HEK293 (cell line): Measurements from ENCODE around the gene PLSCR3.

ENCODE experiments used
- CTCF ChIA-PET: fragments of 350-600 bp; formaldehyde crosslinking; extraction: SDS; loops from one replicate; lab custom pipeline; 2021; ENCODE audit warnings: antibody characterized with exemption; lab: Yijun Ruan, JAX
- POLR2A ChIA-PET: fragments of 300-600 bp; formaldehyde crosslinking; extraction: SDS; loops from one replicate; lab custom pipeline; 2020; ENCODE audit warnings: antibody characterized with exemption, inconsistent platforms; lab: Yijun Ruan, JAX
- H3K27ac ChIP-seq: fragments of 200-500 bp; sonication (Bioruptor generic); 2 replicates; pipeline ENCODE4 v1.5.1; 2014; ENCODE audit warnings: low read depth, low read length, control low read depth, inconsistent platforms; ENCODE audit errors: extremely low read depth
- H3K36me3 ChIP-seq, 2 experiments: fragments of 200-500 bp in 1 of 2; sonication (Bioruptor generic) in 1 of 2; 1 replicate in 1 of 2; 2 replicates in 1 of 2; pipeline ENCODE4 v1.5.1; 2014 to 2017; ENCODE audit warnings: inconsistent platforms in 2 of 2, low read length in 2 of 2; ENCODE audit not compliant: control insufficient read depth in 2 of 2, insufficient read depth in 1 of 2
- H3K4me1 ChIP-seq: fragments of 200-500 bp; sonication (Bioruptor generic); 2 replicates; pipeline ENCODE4 v1.5.1; 2014; ENCODE audit warnings: mild to moderate bottlenecking, low read length, inconsistent platforms; ENCODE audit not compliant: control insufficient read depth, insufficient read depth
- H3K4me3 ChIP-seq: 2 replicates; pipeline ENCODE4 v1.5.1; 2011; ENCODE audit warnings: low read depth, mild to moderate bottlenecking, control low read depth, low read length, moderate library complexity
- H3K9me3 ChIP-seq: fragments of 200-500 bp; sonication (Bioruptor generic); 2 replicates; pipeline ENCODE4 v1.5.1; 2014; ENCODE audit warnings: low read depth, low read length, inconsistent platforms; ENCODE audit not compliant: control insufficient read depth, insufficient read depth
- AEBP2 ChIP-seq: fragments of 450-650 bp; formaldehyde crosslinking; IDR thresholded peaks from 2 replicates; pipeline ENCODE4 v1.5.1; 2016; ENCODE audit warnings: missing biosample characterization, missing genetic modification characterization, borderline replicate concordance
- HOXA7 ChIP-seq: sonication (generic); formaldehyde crosslinking; IDR thresholded peaks from 2 replicates; pipeline ENCODE4 v1.8.1; 2022; ENCODE audit warnings: missing genetic modification reagents, borderline replicate concordance
- HOXC10 ChIP-seq: sonication (generic); formaldehyde crosslinking; IDR thresholded peaks from 2 replicates; pipeline ENCODE4 v1.8.1; 2023; ENCODE audit warnings: mild to moderate bottlenecking, missing genetic modification reagents
- KLF8 ChIP-seq: fragments of 450-650 bp; formaldehyde crosslinking; IDR thresholded peaks from 2 replicates; pipeline ENCODE4 v1.5.1; 2016; ENCODE audit warnings: missing biosample characterization, missing genetic modification characterization
- KLF9 ChIP-seq: fragments of 450-650 bp; formaldehyde crosslinking; IDR thresholded peaks from 2 replicates; pipeline ENCODE4 v1.5.1; 2016; ENCODE audit warnings: missing biosample characterization, missing genetic modification characterization, low read depth
- PRDM1 ChIP-seq: fragments of 450-650 bp; formaldehyde crosslinking; IDR thresholded peaks from 2 replicates; pipeline ENCODE4; 2016; ENCODE audit warnings: missing biosample characterization, missing genetic modification characterization
- SP3 ChIP-seq: fragments of 450-650 bp; formaldehyde crosslinking; IDR thresholded peaks from 2 replicates; pipeline ENCODE4 v1.5.1; 2016; ENCODE audit warnings: missing biosample characterization, missing genetic modification characterization
- ZBTB17 ChIP-seq: fragments of 450-650 bp; formaldehyde crosslinking; IDR thresholded peaks from 2 replicates; pipeline ENCODE4 v1.5.1; 2016; ENCODE audit warnings: missing biosample characterization, missing genetic modification characterization
- ZFP41 ChIP-seq: fragments of 450-650 bp; formaldehyde crosslinking; IDR thresholded peaks from 2 replicates; pipeline ENCODE4 v1.5.1; 2016; ENCODE audit warnings: missing biosample characterization, missing genetic modification characterization, borderline replicate concordance
- ZNF10 ChIP-seq: fragments of 450-650 bp; formaldehyde crosslinking; IDR thresholded peaks from 2 replicates; pipeline ENCODE4 v1.5.1; 2017; ENCODE audit warnings: missing biosample characterization, missing genetic modification characterization
- ZNF132 ChIP-seq: fragments of 450-650 bp; formaldehyde crosslinking; IDR thresholded peaks from 2 replicates; pipeline ENCODE4 v1.5.1; 2017; ENCODE audit warnings: missing biosample characterization, missing genetic modification characterization, borderline replicate concordance
- ZNF133 ChIP-seq: fragments of 450-650 bp; formaldehyde crosslinking; IDR thresholded peaks from 2 replicates; pipeline ENCODE4 v1.5.1; 2016; ENCODE audit warnings: missing biosample characterization, missing genetic modification characterization
- ZNF146 ChIP-seq: fragments of 450-650 bp; formaldehyde crosslinking; IDR thresholded peaks from 2 replicates; pipeline ENCODE4 v1.5.1; 2016; ENCODE audit warnings: missing biosample characterization, missing genetic modification characterization
- ZNF211 ChIP-seq: fragments of 450-650 bp; formaldehyde crosslinking; IDR thresholded peaks from 2 replicates; pipeline ENCODE4 v1.5.1; 2016; ENCODE audit warnings: low read depth, missing biosample characterization, missing genetic modification characterization
- ZNF223 ChIP-seq: fragments of 450-650 bp; formaldehyde crosslinking; IDR thresholded peaks from 2 replicates; pipeline ENCODE4 v1.5.1; 2016; ENCODE audit warnings: missing biosample characterization, missing genetic modification characterization
- ZNF24 ChIP-seq: fragments of 450-650 bp; formaldehyde crosslinking; IDR thresholded peaks from 2 replicates; pipeline ENCODE4 v1.5.1; 2016; ENCODE audit warnings: missing biosample characterization, missing genetic modification characterization
- ZNF366 ChIP-seq: fragments of 450-650 bp; formaldehyde crosslinking; conservative IDR thresholded peaks from 2 replicates; pipeline ENCODE4 v1.5.1; 2016; ENCODE audit warnings: missing biosample characterization, missing genetic modification characterization
- ZNF398 ChIP-seq: fragments of 450-650 bp; formaldehyde crosslinking; IDR thresholded peaks from 2 replicates; pipeline ENCODE4 v1.5.1; 2017; ENCODE audit warnings: missing biosample characterization, missing genetic modification characterization
- ZNF426 ChIP-seq: fragments of 450-650 bp; formaldehyde crosslinking; IDR thresholded peaks from 2 replicates; pipeline ENCODE4 v1.5.1; 2017; ENCODE audit warnings: missing biosample characterization, missing genetic modification characterization, mild to moderate bottlenecking, inconsistent platforms, moderate library complexity
- ZNF513 ChIP-seq: fragments of 450-650 bp; IDR thresholded peaks from 2 replicates; pipeline ENCODE4 v1.5.1; 2018; ENCODE audit warnings: missing biosample characterization, missing genetic modification characterization
- ZNF529 ChIP-seq: fragments of 450-650 bp; formaldehyde crosslinking; IDR thresholded peaks from 2 replicates; pipeline ENCODE4 v1.5.1; 2017; ENCODE audit warnings: missing genetic modification characterization, missing biosample characterization; ENCODE audit not compliant: insufficient replicate concordance
- ZNF544 ChIP-seq: fragments of 450-650 bp; formaldehyde crosslinking; IDR thresholded peaks from 2 replicates; pipeline ENCODE4 v1.5.0; 2017; ENCODE audit warnings: missing biosample characterization, missing genetic modification characterization
- ZNF560 ChIP-seq: fragments of 450-650 bp; formaldehyde crosslinking; IDR thresholded peaks from 2 replicates; pipeline ENCODE4 v1.5.1; 2017; ENCODE audit warnings: missing biosample characterization, missing genetic modification characterization, borderline replicate concordance
- ZNF626 ChIP-seq: fragments of 450-650 bp; sonication (Bioruptor Pico); formaldehyde crosslinking; IDR thresholded peaks from 2 replicates; pipeline ENCODE4 v1.5.1; 2018; ENCODE audit warnings: missing biosample characterization, missing genetic modification characterization, inconsistent platforms
- ZNF660 ChIP-seq: fragments of 450-650 bp; IDR thresholded peaks from 2 replicates; pipeline ENCODE4 v1.5.1; 2018; ENCODE audit warnings: missing biosample characterization, mild to moderate bottlenecking, missing genetic modification characterization
- ZNF670 ChIP-seq: fragments of 450-650 bp; formaldehyde crosslinking; IDR thresholded peaks from 2 replicates; pipeline ENCODE4 v1.5.1; 2016; ENCODE audit warnings: missing biosample characterization, missing genetic modification characterization, low read depth
- ZNF791 ChIP-seq: fragments of 450-650 bp; formaldehyde crosslinking; IDR thresholded peaks from 2 replicates; pipeline ENCODE4 v1.5.1; 2016; ENCODE audit warnings: missing biosample characterization, missing genetic modification characterization
- ZXDB ChIP-seq: fragments of 450-650 bp; formaldehyde crosslinking; IDR thresholded peaks from 2 replicates; pipeline ENCODE4 v1.5.1; 2016; ENCODE audit warnings: missing biosample characterization, missing genetic modification characterization
- TF ChIP-seq, protein P1 (sequence below): fragments of 450-650 bp; formaldehyde crosslinking; IDR thresholded peaks from 2 replicates; pipeline ENCODE4 v1.5.1; 2017; ENCODE audit warnings: missing biosample characterization, missing genetic modification characterization

Gene PLSCR3

GRCh38 chr17:7425316-7425715 is 31.0 kb upstream of the PLSCR3 start, which contains the start of gene SPEM2:
Gene SPEM2 (plus strand): TSS chr17:7425616. CDS start chr17:7425689, 73 bp downstream.
- no peak within 1 kb of the TSS for H3K27ac ChIP-seq
- POLR2A ChIA-PET: interaction anchor here (2.1 kb wide), 1 partner anchor 21 kb away, joined by 9 read pairs; the partner anchor contains the start of gene TMEM256
- no peaks in the 10 kb centered on the region for H3K36me3 ChIP-seq
- no peaks in the 10 kb centered on the region for H3K4me1 ChIP-seq
- CTCF ChIA-PET: interaction anchor here (1.2 to 1.8 kb wide), 3 partner anchors 11 to 136 kb away, joined by 6 to 9 read pairs (median 7); no protein-coding TSS in a partner anchor
- H3K4me3 ChIP-seq: no peak within 1 kb of the TSS
- TF ChIP-seq ZNF10: no peak
- TF ChIP-seq ZNF398 (tag by site-specific recombination): no peak
- TF ChIP-seq HOXC10 (CRISPR knock-in tag): no peak
- no peak for TF ChIP-seq SP3 (tag by site-specific recombination)
- TF ChIP-seq KLF8 (tag by site-specific recombination): no peak
- TF ChIP-seq ZNF132: no peak
- no peak for TF ChIP-seq ZNF791 (tag by site-specific recombination)
- TF ChIP-seq ZNF670 (tag by site-specific recombination): no peak
- no peak for TF ChIP-seq ZNF529 (tag by site-specific recombination)
- no peak for TF ChIP-seq ZNF223 (tag by site-specific recombination)
- no peak for TF ChIP-seq ZNF626
- no peak for TF ChIP-seq ZNF211 (tag by site-specific recombination)
- TF ChIP-seq ZNF24 (tag by site-specific recombination): no peak
- no peak for TF ChIP-seq ZNF146 (tag by site-specific recombination)
- no peak for TF ChIP-seq ZNF366 (tag by site-specific recombination)
- no peak for TF ChIP-seq ZNF133 (tag by site-specific recombination)
- TF ChIP-seq ZNF560: no peak
- TF ChIP-seq ZNF544 (tag by site-specific recombination): no peak
- TF ChIP-seq ZFP41 (tag by site-specific recombination): no peak
- no peak for TF ChIP-seq PRDM1 (tag by site-specific recombination)
- H3K9me3 ChIP-seq: no peaks in the 10 kb centered on the region

GRCh38 chr17:7423679-7424078 is 29.4 kb upstream of the PLSCR3 start:
- TF ChIP-seq ZBTB17: 0 out of 2 replicates have a peak, but pooled peaks have one; percentile 12
- TF ChIP-seq ZNF660: no peak
- ChIA-PET CTCF (interaction anchor here (0.7 to 1.8 kb wide), 3 partner anchors 11 to 163 kb away, joined by 4 to 9 read pairs (median 6); no protein-coding TSS in a partner anchor), POLR2A (interaction anchor here (0.7 to 1.0 kb wide), 3 partner anchors 12 to 19 kb away, joined by 3 to 4 read pairs (median 4); partner anchors contain the start of gene TMEM256)
- Histone ChIP-seq H3K4me1 (no peaks in the 10 kb centered on the region), H3K9me3 (no peaks in the 10 kb centered on the region), H3K36me3 (peaks cover 0 to 2% of the 10 kb centered on the region in 2 experiments; a peak in 1 of 3 replicates), H3K4me3 (no peak overlapping the region), H3K27ac (no peak overlapping the region)

GRCh38 chr17:7421186-7421585 is 26.9 kb upstream of the PLSCR3 start:
- POLR2A ChIA-PET: interaction anchor here (1.1 to 1.3 kb wide), 2 partner anchors 13 to 17 kb away, joined by 4 to 6 read pairs; partner anchors contain the start of genes TMEM102 and TMEM256
- CTCF ChIA-PET: no interaction called here
- TF ChIP-seq AEBP2 (tag by site-specific recombination) (no peak), ZNF513 (tag by site-specific recombination) (no peak), ZNF426 (tag by site-specific recombination) (no peak), HOXA7 (no peak), ZXDB (tag by site-specific recombination) (no peak), KLF9 (no peak)
- TF ChIP-seq, protein P1, sequence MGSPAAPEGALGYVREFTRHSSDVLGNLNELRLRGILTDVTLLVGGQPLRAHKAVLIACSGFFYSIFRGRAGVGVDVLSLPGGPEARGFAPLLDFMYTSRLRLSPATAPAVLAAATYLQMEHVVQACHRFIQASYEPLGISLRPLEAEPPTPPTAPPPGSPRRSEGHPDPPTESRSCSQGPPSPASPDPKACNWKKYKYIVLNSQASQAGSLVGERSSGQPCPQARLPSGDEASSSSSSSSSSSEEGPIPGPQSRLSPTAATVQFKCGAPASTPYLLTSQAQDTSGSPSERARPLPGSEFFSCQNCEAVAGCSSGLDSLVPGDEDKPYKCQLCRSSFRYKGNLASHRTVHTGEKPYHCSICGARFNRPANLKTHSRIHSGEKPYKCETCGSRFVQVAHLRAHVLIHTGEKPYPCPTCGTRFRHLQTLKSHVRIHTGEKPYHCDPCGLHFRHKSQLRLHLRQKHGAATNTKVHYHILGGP: no peak

More at GRCh38 chr17:7421186-7421585, 26.9 kb upstream of the PLSCR3 start:
- Histone ChIP-seq H3K36me3 (peaks cover 0 to 24% of the 10 kb centered on the region in 2 experiments; a peak in 1 of 3 replicates), H3K4me3 (no peak overlapping the region), H3K9me3 (no peaks in the 10 kb centered on the region), H3K27ac (no peak overlapping the region), H3K4me1 (no peaks in the 10 kb centered on the region)
